Transverse colon (tissue), 4 donors: ENCODE results near the gene ATP6V1B1. TPM values are rescaled to one million over a fixed set of nuclear protein-coding genes. Genes with fewer than 3 reads are reported as not detected.

Experiments used
- DNase-seq: peaks from one replicate; pipeline ENCODE4 v3.0.0-alpha.2; 2019
- H3K27ac ChIP-seq, 4 donors: fragments of 200-600 bp; sonication (generic); 2 replicates each; pipeline ENCODE4 v1.5.1; 2016 to 2018; ENCODE audit warnings: inconsistent platforms in 4 of 4
- H3K27me3 ChIP-seq: fragments of 200-600 bp; sonication (generic); 2 replicates; pipeline ENCODE4 v1.5.1; 2017; ENCODE audit warnings: inconsistent platforms
- H3K36me3 ChIP-seq, 4 donors: fragments of 200-600 bp; sonication (generic); 2 replicates each; pipeline ENCODE4 v1.5.1; 2017 to 2019; ENCODE audit warnings: inconsistent platforms in 4 of 4
- H3K4me1 ChIP-seq, 4 donors: fragments of 200-600 bp; sonication (generic); 2 replicates each; pipeline ENCODE4 v1.5.1; 2017 to 2020; ENCODE audit warnings: inconsistent platforms in 4 of 4
- H3K4me3 ChIP-seq, 4 donors: fragments of 200-600 bp; sonication (generic); 1 replicate in 1 of 4; 2 replicates in 3 of 4; pipeline versions ENCODE4 v1.5.1 to v1.6.1; 2017 to 2019; ENCODE audit warnings: inconsistent platforms in 4 of 4
- H3K9me3 ChIP-seq, 2 donors: fragments of 200-600 bp; sonication (generic); 2 replicates each; pipeline ENCODE4 v1.5.1; 2017 to 2019; ENCODE audit warnings: inconsistent platforms in 2 of 2
- CTCF ChIP-seq, 5 experiments: fragments of 200-600 bp in 3 of 5; fragments of 450-650 bp in 2 of 5; sonication (generic) in 3 of 5; IDR thresholded peaks; 1 replicate in 2 of 5; 2 replicates in 3 of 5; pipeline ENCODE4 v1.5.1; 2016 to 2017; ENCODE audit warnings: antibody characterized with exemption in 5 of 5, inconsistent platforms in 3 of 5, mild to moderate bottlenecking in 2 of 5, moderate library complexity in 1 of 5
- EP300 ChIP-seq: sonication (generic); formaldehyde crosslinking; IDR thresholded peaks from one replicate; pipeline ENCODE4 v1.6.1; 2017; ENCODE audit warnings: antibody characterized with exemption, low read depth
- POLR2A ChIP-seq: fragments of 450-650 bp; IDR thresholded peaks from one replicate; pipeline ENCODE4 v1.6.1; 2016; ENCODE audit warnings: antibody characterized with exemption, mild to moderate bottlenecking, moderate library complexity
- POLR2AphosphoS5 ChIP-seq, 3 donors: sonication (generic); formaldehyde crosslinking; IDR thresholded peaks; one replicate each; pipeline ENCODE4 v1.6.1; 2016; ENCODE audit warnings: antibody characterized with exemption in 3 of 3
- WGBS, 2 donors: methylation state at CpG; one replicate each; pipeline ENCODE4 v1.1.5; 2018; ENCODE audit warnings: low coverage in 1 of 2; 5-methylcytosine and 5-hydroxymethylcytosine counted together
- in situ Hi-C, 4 donors: fragments of 200-750 bp; cut with MboI; loops; one replicate each; pipeline versions ENCODE4 v1.15.0 to v1.15.1; 2017; ENCODE audit warnings: low sequenced_read_pairs in 3 of 4, low pct_ligation_motif_present in 1 of 4, low pct_unique_long_range_greater_than_20kb in 1 of 4
- intact Hi-C: fragments of 100-400 bp; cut with DNase I; formaldehyde crosslinking; loops from one replicate; pipeline ENCODE4 v1.15.1; 2023; ENCODE audit warnings: low total_unique reads
- total RNA-seq, 4 donors: library from RNA; depleted of rRNA; stranded (reverse); fragments of >200 nt; gene quantifications; one replicate each; pipeline ENCODE4 v1.1.0, GENCODE V29; 2016

ATP6V1B1 gene
- total RNA-seq, 4 donors from 2014 or later = not detected

- no peak overlapping the region for H3K4me3 ChIP-seq
- no peak for DNase-seq
- H3K9me3 ChIP-seq = no peaks in the 10 kb centered on the region
- intact Hi-C loops = no loop called here
- 91 to 95% methylated on average over 4 to 16 of the region's 16 CpGs for WGBS, 2 donors
- no peak overlapping the region for H3K27ac ChIP-seq
- in situ Hi-C loops = no loop called here
- H3K4me1 ChIP-seq = peaks cover 11 to 20% (median 15%) of the 10 kb centered on the region in 4 donors
- TF ChIP-seq POLR2AphosphoS5 (IDR thresholded peaks at IDR 0.05) (no peak), CTCF (IDR thresholded peaks at IDR 0.05) (no peak), EP300 (no peak), POLR2A (no peak)
- peaks cover 0 to 22% (median 10%) of the 10 kb centered on the region in 4 donors for H3K36me3 ChIP-seq
- H3K27me3 ChIP-seq = no peaks in the 10 kb centered on the region
Observed at GRCh38 chr2:70988726-70989648, 53.3 kb downstream of the ATP6V1B1 start.

GRCh38 chr2:70990216-70990615 lies 54.5 kb downstream of the ATP6V1B1 start:
- no peak for DNase-seq
- H3K9me3 ChIP-seq = no peaks in the 10 kb centered on the region
- H3K4me3 ChIP-seq = no peak overlapping the region
- intact Hi-C loops (no loop called here), in situ Hi-C loops (no loop called here)
- H3K36me3 ChIP-seq = peaks cover 0 to 22% (median 10%) of the 10 kb centered on the region in 4 donors
- 71 to 86% methylated on average over 1 to 5 of the region's 5 CpGs for WGBS, 2 donors
- TF ChIP-seq CTCF (IDR thresholded peaks at IDR 0.05) (no peak), POLR2AphosphoS5 (IDR thresholded peaks at IDR 0.05) (no peak), POLR2A (no peak), EP300 (no peak)
- no peak overlapping the region for H3K27ac ChIP-seq
- H3K4me1 ChIP-seq = peaks cover 11 to 18% (median 16%) of the 10 kb centered on the region in 4 donors
- H3K27me3 ChIP-seq = no peaks in the 10 kb centered on the region

- no peak for DNase-seq
- no peak for TF ChIP-seq POLR2A
- TF ChIP-seq CTCF (IDR thresholded peaks at IDR 0.05) = no peak
- TF ChIP-seq POLR2AphosphoS5 (IDR thresholded peaks at IDR 0.05) = no peak
- TF ChIP-seq EP300 = no peak
- peaks cover 0 to 22% (median 10%) of the 10 kb centered on the region in 4 donors for H3K36me3 ChIP-seq
- H3K9me3 ChIP-seq = no peaks in the 10 kb centered on the region
- intact Hi-C loops = no loop called here
- in situ Hi-C loops = no loop called here
- H3K4me1 ChIP-seq = peaks cover 11 to 26% (median 16%) of the 10 kb centered on the region in 4 donors
- H3K27me3 ChIP-seq = no peaks in the 10 kb centered on the region
- H3K4me3 ChIP-seq = no peak overlapping the region
- H3K27ac ChIP-seq = no peak overlapping the region
- 96% methylated on average over 5 of the region's 5 CpGs; no CpG with 5 or more reads in 1 of the 2 donors for WGBS, 2 donors
Observed at GRCh38 chr2:70991142-70991541, 55.4 kb downstream of the ATP6V1B1 start.

GRCh38 chr2:70991742-70992141 lies 56.0 kb downstream of the ATP6V1B1 start:
- Histone ChIP-seq H3K27me3 (no peaks in the 10 kb centered on the region), H3K4me1 (peaks cover 11 to 26% (median 16%) of the 10 kb centered on the region in 4 donors), H3K9me3 (no peaks in the 10 kb centered on the region), H3K27ac (no peak overlapping the region), H3K36me3 (peaks cover 0 to 22% (median 10%) of the 10 kb centered on the region in 4 donors), H3K4me3 (no peak overlapping the region)
- DNase-seq = no peak
- intact Hi-C loops (no loop called here), in situ Hi-C loops (no loop called here)
- WGBS, 2 donors = 85% methylated on average over 9 of the region's 9 CpGs; no CpG with 5 or more reads in 1 of the 2 donors
- no peak for TF ChIP-seq POLR2AphosphoS5 (IDR thresholded peaks at IDR 0.05)
- TF ChIP-seq POLR2A = no peak
- no peak for TF ChIP-seq CTCF (IDR thresholded peaks at IDR 0.05)
- TF ChIP-seq EP300 = no peak
